SK-N-SH (cell line): Measurements from ENCODE around the gene PAK1. TPM values are rescaled to one million over a fixed set of nuclear protein-coding genes. Genes with fewer than 3 reads are reported as not detected.

Experiments
- CTCF ChIA-PET: fragments of 300-600, 350-600 bp; formaldehyde crosslinking; extraction: SDS; loops from one replicate; lab custom pipeline; 2021; lab: Yijun Ruan, JAX
- POLR2A ChIA-PET: fragments of 350-600 bp; sonication (Branson Sonifier 250); formaldehyde crosslinking; extraction: SDS; loops from one replicate; lab custom pipeline; 2020; ENCODE audit warnings: antibody characterized with exemption, inconsistent platforms; lab: Yijun Ruan, JAX
- DNase-seq: peaks from one replicate; pipeline ENCODE4 v3.0.0; 2012
- H2AFZ ChIP-seq: fragments of 200-600 bp; sonication (generic); 2 replicates; pipeline ENCODE4 v1.8.1; 2016; ENCODE audit warnings: antibody characterized with exemption, mild to moderate bottlenecking, low read depth
- H3F3A ChIP-seq: fragments of 200-600 bp; sonication (generic); replicated peaks from 2 replicates; pipeline ENCODE3; 2016; ENCODE audit warnings: antibody characterized with exemption, mild to moderate bottlenecking; ENCODE audit not compliant: insufficient read depth
- H3K27ac ChIP-seq, 2 experiments: fragments of 200-500 bp in 1 of 2; fragments of 200-600 bp in 1 of 2; sonication (Bioruptor generic) in 1 of 2; sonication (generic), shearing (Covaris generic) in 1 of 2; 2 replicates each; pipeline versions ENCODE4 v1.5.1 to v1.6.1; 2014 to 2016; ENCODE audit warnings: low read depth in 2 of 2, inconsistent platforms in 1 of 2, low read length in 1 of 2, mild to moderate bottlenecking in 1 of 2, mixed read lengths in 1 of 2
- H3K27me3 ChIP-seq: fragments of 200-600 bp; sonication (generic), shearing (Covaris generic); 2 replicates; pipeline ENCODE4 v1.6.1; 2016; ENCODE audit warnings: mixed run types; ENCODE audit not compliant: insufficient read depth
- H3K36me3 ChIP-seq, 2 experiments: fragments of 200-500 bp in 1 of 2; fragments of 200-600 bp in 1 of 2; sonication (Bioruptor generic) in 1 of 2; sonication (generic) in 1 of 2; replicated peaks in 1 of 2; 2 replicates each; pipeline versions ENCODE3 to v1.5.1; 2014 to 2016; ENCODE audit warnings: low read length in 1 of 2, mild to moderate bottlenecking in 1 of 2; ENCODE audit not compliant: insufficient read depth in 2 of 2, control insufficient read depth in 1 of 2
- H3K4me1 ChIP-seq, 2 experiments: fragments of 200-500 bp in 1 of 2; fragments of 200-600 bp in 1 of 2; sonication (Bioruptor generic) in 1 of 2; sonication (generic), shearing (Covaris generic) in 1 of 2; 2 replicates each; pipeline versions ENCODE4 v1.5.1 to v1.6.1; 2014 to 2016; ENCODE audit warnings: low read depth in 1 of 2, low read length in 1 of 2, mixed run types in 1 of 2; ENCODE audit not compliant: insufficient read depth in 2 of 2, control insufficient read depth in 1 of 2
- H3K4me2 ChIP-seq: fragments of 200-600 bp; sonication (generic), shearing (Covaris generic); 2 replicates; pipeline ENCODE4 v1.6.1; 2017; ENCODE audit warnings: mixed run types
- H3K4me3 ChIP-seq, 2 experiments: fragments of 200-500 bp in 1 of 2; fragments of 200-600 bp in 1 of 2; sonication (Bioruptor generic) in 1 of 2; sonication (generic), shearing (Covaris generic) in 1 of 2; 2 replicates each; pipeline versions ENCODE4 v1.5.1 to v1.8.1; 2014 to 2016; ENCODE audit warnings: low read depth in 2 of 2, inconsistent platforms in 1 of 2, low read length in 1 of 2, mild to moderate bottlenecking in 1 of 2, mixed read lengths in 1 of 2, moderate library complexity in 1 of 2
- H3K79me2 ChIP-seq: fragments of 200-600 bp; sonication (generic); 2 replicates; pipeline ENCODE4 v1.8.1; 2017; ENCODE audit warnings: mild to moderate bottlenecking; ENCODE audit not compliant: insufficient read depth
- H3K9ac ChIP-seq: fragments of 200-600 bp; sonication (generic); 2 replicates; pipeline ENCODE4 v1.6.1; 2017; ENCODE audit warnings: mixed run types
- H3K9me2 ChIP-seq: fragments of 200-600 bp; sonication (generic); 2 replicates; pipeline ENCODE4 v1.6.1; 2017; ENCODE audit warnings: mixed run types
- H3K9me3 ChIP-seq: fragments of 200-600 bp; sonication (generic); 2 replicates; pipeline ENCODE4 v1.6.1; 2017; ENCODE audit warnings: mixed run types, mild to moderate bottlenecking, moderate library complexity
- H4K20me1 ChIP-seq: fragments of 200-600 bp; sonication (generic); 2 replicates; pipeline ENCODE4 v1.6.1; 2017; ENCODE audit warnings: mild to moderate bottlenecking, mixed run types; ENCODE audit not compliant: insufficient read depth
- CHD2 ChIP-seq: fragments of 150-350 bp; IDR thresholded peaks from 2 replicates; pipeline ENCODE4 v1.6.1; 2018; ENCODE audit warnings: low read length; ENCODE audit not compliant: partially characterized antibody
- GATA2 ChIP-seq: sonication (generic); formaldehyde crosslinking; IDR thresholded peaks from 2 replicates; pipeline ENCODE4 v1.5.0; 2020; ENCODE audit warnings: mild to moderate bottlenecking, missing genetic modification reagents
- MXI1 ChIP-seq: IDR thresholded peaks from 2 replicates; pipeline ENCODE4 v1.6.1; 2012; ENCODE audit warnings: mild to moderate bottlenecking, low read depth, low read length, improper control_type of control experiment
- RAD21 ChIP-seq: IDR thresholded peaks from 2 replicates; pipeline ENCODE4 v1.6.1; 2012; ENCODE audit warnings: mild to moderate bottlenecking, low read length
- RCOR1 ChIP-seq: fragments of 150-350 bp; IDR thresholded peaks from 2 replicates; pipeline ENCODE4 v1.6.1; 2017; ENCODE audit warnings: antibody characterized with exemption, low read length
- SMC3 ChIP-seq: IDR thresholded peaks from 2 replicates; pipeline ENCODE4 v1.6.1; 2012; ENCODE audit warnings: low read depth, low read length, improper control_type of control experiment
- TEAD4 ChIP-seq: IDR thresholded peaks from 2 replicates; pipeline ENCODE4 v1.4.0; 2012; ENCODE audit warnings: mild to moderate bottlenecking, borderline replicate concordance; ENCODE audit not compliant: insufficient read depth
- WGBS: methylation state at CpG from one replicate; pipeline ENCODE4 v1.1.6; 2017; ENCODE audit warnings: low lambda C conversion rate; 5-methylcytosine and 5-hydroxymethylcytosine counted together
- polyA plus RNA-seq, 3 experiments: library from polyadenylated mRNA; depleted of rRNA; stranded (reverse); fragments of >200 nt; gene quantifications; 2 replicates each; pipeline ENCODE4 v1.2.3, GENCODE V29; 2012
- TF ChIP-seq, protein P1 (sequence below): IDR thresholded peaks from 2 replicates; pipeline ENCODE4 v1.4.0; 2012; ENCODE audit warnings: low read depth, borderline replicate concordance
- TF ChIP-seq, protein P2 (sequence below): IDR thresholded peaks from 2 replicates; pipeline ENCODE4 v1.4.0; 2012; ENCODE audit warnings: low read depth, borderline replicate concordance

Gene PAK1
- polyA plus RNA-seq, 1 of the 3 experiments (the other 2 are of a cell fraction) = 17.9 TPM

DNA sequence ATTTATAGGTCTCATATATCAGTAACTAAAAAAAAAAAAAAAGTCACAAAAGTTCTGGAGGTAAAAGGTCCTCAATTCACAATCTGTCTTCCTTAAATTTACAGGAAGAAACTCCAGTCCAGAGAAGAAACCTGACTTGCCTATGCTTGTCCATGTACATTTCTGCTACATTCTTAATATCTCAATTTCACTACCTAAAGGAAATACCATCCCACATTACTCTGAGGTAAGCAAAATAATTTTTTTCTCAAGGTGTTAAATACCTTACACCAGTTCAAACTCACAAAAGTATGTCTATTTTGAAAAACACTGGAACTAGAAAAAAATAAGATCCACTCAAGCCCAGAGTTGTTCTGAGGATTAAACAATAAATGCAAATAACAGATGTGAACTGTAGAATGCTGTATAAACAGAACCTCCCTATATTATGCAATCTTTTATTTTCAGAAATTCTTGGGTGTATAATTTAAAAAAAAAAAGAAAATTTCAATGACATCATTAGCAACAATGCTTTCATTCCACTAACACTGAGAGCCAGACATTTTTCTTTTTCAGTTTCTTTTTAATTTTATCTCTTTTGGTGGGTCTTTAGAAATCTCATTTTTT lies 122.5 kb downstream of the PAK1 start:
- Histone ChIP-seq H4K20me1 (no peaks in the 10 kb centered on the region), H3K4me3 (no peak overlapping the region), H3K4me1 (0 out of 4 replicates have a peak, but pooled peaks cover 0 to 4% of the 10 kb centered on the region in 2 experiments), H3K4me2 (no peak overlapping the region), H3K27ac (no peak overlapping the region), H3K36me3 (no peaks in the 10 kb centered on the region), H3K79me2 (no peaks in the 10 kb centered on the region), H3K9me2 (no peaks in the 10 kb centered on the region), H3F3A (no peaks in the 10 kb centered on the region), H3K9me3 (no peaks in the 10 kb centered on the region), H3K27me3 (no peaks in the 10 kb centered on the region), H3K9ac (no peak overlapping the region), H2AFZ (no peak overlapping the region)
- ChIA-PET POLR2A (no interaction called here), CTCF (no interaction called here)
- TF ChIP-seq SMC3 (no peak), CHD2 (no peak), TEAD4 (no peak), MXI1 (no peak), RCOR1 (no peak), RAD21 (no peak)
- TF ChIP-seq, protein P1, sequence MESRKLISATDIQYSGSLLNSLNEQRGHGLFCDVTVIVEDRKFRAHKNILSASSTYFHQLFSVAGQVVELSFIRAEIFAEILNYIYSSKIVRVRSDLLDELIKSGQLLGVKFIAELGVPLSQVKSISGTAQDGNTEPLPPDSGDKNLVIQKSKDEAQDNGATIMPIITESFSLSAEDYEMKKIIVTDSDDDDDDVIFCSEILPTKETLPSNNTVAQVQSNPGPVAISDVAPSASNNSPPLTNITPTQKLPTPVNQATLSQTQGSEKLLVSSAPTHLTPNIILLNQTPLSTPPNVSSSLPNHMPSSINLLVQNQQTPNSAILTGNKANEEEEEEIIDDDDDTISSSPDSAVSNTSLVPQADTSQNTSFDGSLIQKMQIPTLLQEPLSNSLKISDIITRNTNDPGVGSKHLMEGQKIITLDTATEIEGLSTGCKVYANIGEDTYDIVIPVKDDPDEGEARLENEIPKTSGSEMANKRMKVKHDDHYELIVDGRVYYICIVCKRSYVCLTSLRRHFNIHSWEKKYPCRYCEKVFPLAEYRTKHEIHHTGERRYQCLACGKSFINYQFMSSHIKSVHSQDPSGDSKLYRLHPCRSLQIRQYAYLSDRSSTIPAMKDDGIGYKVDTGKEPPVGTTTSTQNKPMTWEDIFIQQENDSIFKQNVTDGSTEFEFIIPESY = no peak
- TF ChIP-seq, protein P2, sequence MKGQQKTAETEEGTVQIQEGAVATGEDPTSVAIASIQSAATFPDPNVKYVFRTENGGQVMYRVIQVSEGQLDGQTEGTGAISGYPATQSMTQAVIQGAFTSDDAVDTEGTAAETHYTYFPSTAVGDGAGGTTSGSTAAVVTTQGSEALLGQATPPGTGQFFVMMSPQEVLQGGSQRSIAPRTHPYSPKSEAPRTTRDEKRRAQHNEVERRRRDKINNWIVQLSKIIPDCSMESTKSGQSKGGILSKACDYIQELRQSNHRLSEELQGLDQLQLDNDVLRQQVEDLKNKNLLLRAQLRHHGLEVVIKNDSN = no peak
- DNase-seq = no peak

DNA sequence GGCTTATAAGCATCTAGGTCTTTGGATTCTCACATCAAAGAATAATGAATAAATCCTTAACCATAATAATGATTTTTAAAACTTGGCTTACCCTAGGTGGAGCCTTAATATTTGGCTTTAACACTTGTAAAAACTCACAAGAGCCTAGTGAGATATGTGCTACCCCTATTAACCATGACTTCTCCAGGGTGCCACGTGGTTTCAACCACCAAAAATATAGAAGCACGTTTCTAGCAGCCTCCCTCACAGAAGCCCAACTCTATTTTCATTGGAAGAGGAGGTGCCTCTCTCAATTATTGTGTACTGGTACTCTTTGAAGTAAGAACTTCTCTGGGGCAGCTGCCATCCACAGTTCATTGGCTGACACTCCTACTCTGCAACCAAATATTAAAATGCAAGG lies 125.9 kb downstream of the PAK1 start:
- Histone ChIP-seq H3K4me1 (peaks cover 0 to 10% of the 10 kb centered on the region in 2 experiments; a peak in 1 of 4 replicates), H3K27ac (no peak overlapping the region), H3K9me2 (no peaks in the 10 kb centered on the region), H3K36me3 (no peaks in the 10 kb centered on the region), H4K20me1 (no peaks in the 10 kb centered on the region), H2AFZ (no peak overlapping the region), H3K9me3 (no peaks in the 10 kb centered on the region), H3K4me3 (no peak overlapping the region), H3K27me3 (no peaks in the 10 kb centered on the region), H3K79me2 (no peaks in the 10 kb centered on the region), H3K9ac (no peak overlapping the region), H3K4me2 (no peak overlapping the region), H3F3A (peaks cover 8% of the 10 kb centered on the region)
- CTCF ChIA-PET = interaction anchor here (1.1 kb wide), 1 partner anchor 159 kb away, joined by 3 read pairs; no protein-coding TSS in a partner anchor
- POLR2A ChIA-PET = no interaction called here
- 83% methylated on average over 2 of the region's 2 CpGs for WGBS
- TF ChIP-seq RAD21 (no peak), GATA2 (no peak)
- TF ChIP-seq, protein P1 = no peak
- no peak for DNase-seq
